HG02798 (cell line): ENCODE results near the gene SETD6.
"Not testable (repeated sequence)": the region's sequence is repeated elsewhere in the genome, so short reads cannot be mapped to it uniquely, and the experiment has no call there.

Experiments used
- ATAC-seq: cut with Tn5 transposase; IDR thresholded peaks from one replicate; pipeline ENCODE4 v1.9.1; 2021; ENCODE audit warnings: mild to moderate bottlenecking; ENCODE audit not compliant: unreplicated experiment, poor library complexity

The SETD6 gene, protein sequence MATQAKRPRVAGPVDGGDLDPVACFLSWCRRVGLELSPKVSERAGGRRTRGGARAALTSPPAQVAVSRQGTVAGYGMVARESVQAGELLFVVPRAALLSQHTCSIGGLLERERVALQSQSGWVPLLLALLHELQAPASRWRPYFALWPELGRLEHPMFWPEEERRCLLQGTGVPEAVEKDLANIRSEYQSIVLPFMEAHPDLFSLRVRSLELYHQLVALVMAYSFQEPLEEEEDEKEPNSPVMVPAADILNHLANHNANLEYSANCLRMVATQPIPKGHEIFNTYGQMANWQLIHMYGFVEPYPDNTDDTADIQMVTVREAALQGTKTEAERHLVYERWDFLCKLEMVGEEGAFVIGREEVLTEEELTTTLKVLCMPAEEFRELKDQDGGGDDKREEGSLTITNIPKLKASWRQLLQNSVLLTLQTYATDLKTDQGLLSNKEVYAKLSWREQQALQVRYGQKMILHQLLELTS

GRCh38 chr16:58515125-58515870, at the start of gene SETD6:
SETD6 (plus strand) TSS chr16:58515517; CDS start chr16:58515538, 21 bp downstream.
- peak; percentile 79 for ATAC-seq

DNA sequence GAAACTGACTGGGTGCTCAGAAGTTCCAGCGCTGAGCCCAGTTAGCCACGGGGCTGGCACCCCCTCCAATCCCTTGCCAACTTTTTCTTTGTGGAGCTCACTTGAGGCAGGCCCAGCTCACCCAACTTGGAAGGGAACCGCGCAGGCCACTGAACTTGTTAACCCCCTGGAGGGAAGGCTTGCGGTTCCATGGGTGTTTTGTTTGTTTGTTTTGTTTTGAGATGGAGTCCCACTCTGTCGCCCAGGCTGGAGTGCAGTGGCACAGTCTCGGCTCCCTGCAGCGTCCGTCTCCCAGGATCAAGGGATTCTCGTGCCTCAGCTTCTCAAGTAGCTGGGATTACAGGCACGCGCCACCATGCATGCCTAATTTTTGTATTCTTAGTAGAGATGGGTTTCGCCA, 49.5 kb upstream of the SETD6 start:
- no peak for ATAC-seq

GRCh38 chr16:58466396-58466795, 48.9 kb upstream of the SETD6 start:
- no peak for ATAC-seq

DNA sequence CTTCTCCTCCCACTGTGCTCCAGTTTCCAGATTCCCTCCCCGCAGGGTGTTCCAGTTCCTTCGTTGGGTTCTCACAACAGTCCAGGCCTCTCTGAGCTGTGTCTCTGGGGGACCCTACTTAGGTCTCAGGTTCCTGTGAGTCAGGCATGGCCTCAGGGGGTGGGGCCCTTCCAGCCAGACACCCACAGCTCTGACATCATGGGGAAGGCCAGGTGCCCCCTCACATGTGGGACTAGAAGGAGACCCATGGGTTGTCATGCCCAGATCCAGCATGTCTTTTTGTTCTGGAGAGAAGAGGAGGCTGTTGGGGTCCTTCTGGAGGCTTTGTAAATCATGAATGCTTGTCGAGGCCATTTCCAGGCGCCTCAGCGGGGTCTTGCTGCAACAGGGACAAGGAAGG, 47.4 kb upstream of the SETD6 start:
- ATAC-seq = no peak

- no peak for ATAC-seq
Measured at GRCh38 chr16:58471209-58471975, 43.9 kb upstream of the SETD6 start.

- no peak for ATAC-seq
Measured at GRCh38 chr16:58472266-58472665, 43.1 kb upstream of the SETD6 start.

DNA sequence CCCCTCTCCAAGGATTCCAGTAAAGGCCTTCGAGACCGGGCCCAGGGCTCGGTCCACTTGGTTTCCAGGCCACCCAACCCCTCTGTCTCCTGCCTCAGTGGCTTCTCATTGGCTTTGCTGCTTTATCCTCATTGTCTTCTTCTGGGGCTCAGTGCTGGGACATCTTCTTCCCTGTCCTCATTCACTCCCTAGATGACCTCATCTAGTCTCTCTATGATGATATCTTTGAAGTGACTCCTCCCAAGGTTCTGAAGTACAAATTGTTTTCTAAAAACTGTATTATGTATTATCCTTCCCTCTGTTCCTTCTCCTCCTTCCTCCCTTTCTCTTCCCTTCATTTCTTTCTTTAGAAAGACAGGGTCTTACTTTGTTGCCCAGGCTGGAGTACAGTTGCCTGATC, 42.5 kb upstream of the SETD6 start:
- no peak for ATAC-seq

GRCh38 chr16:58474296-58474695, 41.0 kb upstream of the SETD6 start:
- no peak for ATAC-seq

GRCh38 chr16:58475091-58475619, 40.2 kb upstream of the SETD6 start:
- ATAC-seq = no peak

DNA sequence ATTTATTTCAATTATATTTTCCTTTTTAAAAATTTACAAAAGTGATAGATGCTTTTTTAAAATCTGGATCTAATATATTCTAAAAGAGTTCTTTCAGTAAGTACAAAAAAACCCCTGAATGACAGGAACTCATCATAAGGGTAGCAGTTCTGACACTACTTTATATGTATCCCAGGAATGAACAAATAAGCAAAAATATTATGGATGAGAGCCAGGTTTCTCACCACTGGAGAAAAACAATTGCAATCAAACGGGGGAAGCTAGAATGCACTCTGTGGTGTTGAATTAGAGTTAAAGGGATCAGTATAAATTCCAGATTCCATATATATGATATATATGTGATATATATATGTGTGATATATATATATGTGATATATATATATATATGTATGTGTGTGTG, 38.5 kb upstream of the SETD6 start:
- no peak for ATAC-seq

DNA sequence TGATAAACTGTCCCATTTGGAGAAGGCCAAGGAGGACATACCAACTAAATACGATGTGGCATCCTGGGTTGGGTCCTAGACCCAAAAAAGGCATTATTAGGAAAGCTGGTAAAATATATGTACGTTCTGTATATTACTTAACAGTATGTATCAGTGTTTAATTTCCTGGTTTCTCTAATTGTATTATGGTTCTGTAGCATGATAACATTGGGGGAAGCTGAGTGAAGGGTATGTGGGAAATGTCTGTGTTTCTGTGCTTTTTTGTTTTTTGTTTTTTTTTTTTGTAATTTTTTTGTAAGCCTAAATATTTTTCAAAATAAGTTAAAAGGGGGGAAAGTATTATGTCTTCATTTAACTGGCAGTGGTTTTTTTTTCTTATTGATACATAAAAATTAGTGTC, 36.9 kb upstream of the SETD6 start:
- ATAC-seq = no peak

GRCh38 chr16:58481226-58481869, 34.0 kb upstream of the SETD6 start:
- no peak for ATAC-seq

DNA sequence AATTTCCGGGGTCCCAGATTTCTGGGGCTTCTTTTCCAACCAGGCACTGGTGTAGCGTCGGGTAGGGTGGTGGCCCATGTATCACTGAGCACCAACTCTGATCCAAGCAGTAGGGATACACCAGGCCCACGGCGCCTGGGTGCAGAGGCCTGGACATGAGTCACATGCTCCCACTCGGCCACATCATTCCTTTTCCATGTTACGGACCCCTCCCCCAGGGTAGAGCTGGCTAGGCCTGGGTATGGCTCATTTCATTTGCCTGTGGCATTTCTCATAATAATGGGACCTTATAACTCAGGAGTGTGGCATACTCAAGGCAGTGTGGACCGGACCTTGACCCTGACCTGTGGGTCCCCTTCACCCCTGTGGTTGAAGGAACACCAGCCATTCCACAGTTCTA, 33.4 kb upstream of the SETD6 start:
- no peak for ATAC-seq

DNA sequence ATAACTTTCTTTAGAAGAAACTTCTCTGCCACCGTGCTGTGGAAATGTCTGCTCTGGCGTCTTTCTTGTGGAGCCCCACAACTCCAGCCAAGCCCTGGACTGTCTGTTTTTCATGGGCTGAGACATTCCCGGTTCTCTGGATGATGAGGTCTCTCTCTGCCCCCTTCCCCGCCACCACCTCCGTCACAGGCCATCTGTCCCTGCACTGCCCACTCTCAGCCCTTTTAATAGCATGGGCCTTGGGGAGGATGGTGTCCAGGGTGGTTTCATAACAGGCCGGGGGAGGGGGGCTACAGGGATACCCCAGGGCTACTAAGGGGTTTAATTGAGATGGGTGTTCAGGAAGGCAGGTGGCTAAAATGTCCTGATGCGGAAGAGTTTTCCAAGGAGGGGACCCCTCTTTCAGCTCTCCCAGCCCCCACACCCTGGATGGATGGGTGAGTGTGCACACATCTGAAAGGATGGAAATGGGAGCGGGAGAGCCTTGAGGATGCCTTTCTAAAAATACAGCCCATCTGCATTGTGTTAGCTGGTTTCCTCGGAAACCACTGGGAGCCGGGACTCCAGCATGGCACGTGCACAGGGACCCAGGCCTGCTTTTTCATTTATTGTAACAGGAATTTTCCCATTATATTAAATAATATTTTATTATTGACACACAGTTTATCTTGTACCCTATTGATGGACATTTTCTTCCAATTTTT, 30.0 kb upstream of the SETD6 start:
- no peak for ATAC-seq

DNA sequence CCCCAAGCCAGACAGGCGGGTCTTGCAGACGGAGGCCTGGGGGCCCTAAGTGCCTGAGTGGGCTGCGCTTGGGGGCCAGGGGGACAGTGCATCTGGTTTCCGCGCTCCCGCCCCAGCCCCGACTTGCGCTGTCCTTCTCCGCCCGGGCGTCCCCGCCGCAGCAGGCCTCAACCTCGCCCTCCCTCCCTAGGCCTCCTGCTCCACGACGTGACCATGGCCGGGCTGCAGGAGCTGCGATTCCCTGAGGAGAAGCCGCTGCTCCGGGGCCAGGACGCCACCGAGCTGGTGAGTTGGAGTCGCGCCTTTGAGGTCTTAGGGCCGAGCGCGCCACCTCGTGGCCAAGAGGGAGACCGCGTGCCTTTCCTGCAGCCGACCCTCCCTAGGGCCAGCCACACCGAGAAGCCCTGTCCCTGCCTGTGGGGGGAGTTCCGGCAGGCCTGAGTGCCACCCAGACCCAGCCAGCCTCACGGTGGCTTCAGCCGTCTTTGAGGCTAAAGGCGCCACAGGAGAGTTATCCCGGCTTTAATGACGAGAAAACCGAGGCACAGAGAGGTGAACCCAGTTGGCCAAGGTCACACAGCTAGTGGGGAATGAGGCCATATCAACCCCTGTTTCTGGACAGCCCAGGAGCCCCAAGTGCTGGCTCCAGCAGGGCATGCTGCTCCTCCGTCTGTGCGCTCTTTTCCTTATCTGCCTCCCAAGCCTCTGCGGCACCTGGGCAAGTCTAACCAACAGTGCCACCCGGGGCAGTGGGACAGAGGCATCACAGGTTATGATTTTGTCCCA, 27.6 kb upstream of the SETD6 start:
- ATAC-seq = peak; percentile 84

- ATAC-seq = no peak
Measured at GRCh38 chr16:58488531-58488930, 26.8 kb upstream of the SETD6 start.

DNA sequence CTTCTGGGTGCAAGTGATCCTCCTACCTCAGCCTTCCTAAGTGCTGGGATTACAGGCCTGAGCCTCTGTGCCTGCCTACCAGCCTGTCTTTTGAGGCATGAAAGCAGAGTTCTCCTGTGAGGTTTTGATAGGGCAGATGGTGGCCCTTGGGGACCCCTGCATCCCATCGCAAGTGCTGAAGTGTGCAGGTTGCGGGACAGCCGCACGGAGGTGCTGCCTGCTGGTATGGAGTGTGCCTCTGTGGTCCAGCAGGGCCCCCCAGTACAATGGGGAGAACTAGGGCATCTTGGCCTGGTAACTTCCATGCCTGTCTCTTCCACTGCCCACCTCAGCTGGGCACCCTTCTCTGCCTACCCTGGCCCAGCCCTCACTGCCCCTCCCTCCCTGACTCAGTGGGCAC, 25.3 kb upstream of the SETD6 start:
- ATAC-seq = no peak

- not testable (repeated sequence) for ATAC-seq
Measured at GRCh38 chr16:58490539-58490938, 24.8 kb upstream of the SETD6 start.

DNA sequence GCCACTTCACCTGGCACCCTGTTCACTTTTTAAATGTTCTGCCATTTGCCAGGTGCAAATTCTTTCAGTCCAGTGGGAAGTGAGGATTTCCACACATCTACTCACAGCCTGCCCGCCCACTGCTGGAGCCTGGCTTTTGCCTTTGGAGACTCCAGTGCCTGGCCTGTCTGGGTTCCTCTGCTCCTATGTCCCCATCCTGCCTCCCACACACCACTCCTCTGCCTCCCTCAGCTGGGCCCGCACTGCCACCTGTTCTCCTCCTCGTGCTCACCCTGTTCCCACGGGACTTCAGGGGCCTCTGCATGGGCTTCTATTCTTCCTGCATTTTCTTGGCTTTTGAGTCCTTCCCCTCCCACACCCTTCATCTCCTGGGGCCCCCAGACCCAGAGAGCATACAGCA, 23.3 kb upstream of the SETD6 start:
- ATAC-seq = no peak
